Measurements from ENCODE around the gene ZNF267.

GRCh38 chr16:31869511-31870201 is 4.0 kb upstream of the ZNF267 start:
- no peak for TF ChIP-seq NFRKB (IDR thresholded peaks at IDR 0.05)
- no peak for TF ChIP-seq FOXM1 (IDR thresholded peaks at IDR 0.05; ENCODE audit: borderline replicate concordance)
- TF ChIP-seq TARDBP (IDR thresholded peaks at IDR 0.05): no peak
- no peak for TF ChIP-seq SP1 (IDR thresholded peaks at IDR 0.05)
- no peak for TF ChIP-seq PKNOX1 (IDR thresholded peaks at IDR 0.05)
- no peak for TF ChIP-seq FOXA1 (IDR thresholded peaks at IDR 0.05)

Data from HEK293T (cell line).